HEK293 (cell line): ENCODE data around the gene FDX1.

Experiments used
- ATF2 ChIP-seq: fragments of 450-650 bp; formaldehyde crosslinking; IDR thresholded peaks from 2 replicates; pipeline ENCODE4 v1.5.1; 2016; ENCODE audit warnings: missing biosample characterization, missing genetic modification characterization, low read depth
- BCL11A ChIP-seq: fragments of 450-650 bp; formaldehyde crosslinking; IDR thresholded peaks from 2 replicates; pipeline ENCODE4 v1.5.1; 2016; ENCODE audit warnings: low read depth, missing biosample characterization, missing genetic modification characterization
- KLF9 ChIP-seq: fragments of 450-650 bp; formaldehyde crosslinking; IDR thresholded peaks from 2 replicates; pipeline ENCODE4 v1.5.1; 2016; ENCODE audit warnings: missing biosample characterization, missing genetic modification characterization, low read depth
- REST ChIP-seq: fragments of 450-650 bp; formaldehyde crosslinking; IDR thresholded peaks from 2 replicates; pipeline ENCODE4 v1.5.1; 2016; ENCODE audit warnings: missing biosample characterization, missing genetic modification characterization
- ZBTB20 ChIP-seq: fragments of 450-650 bp; formaldehyde crosslinking; IDR thresholded peaks from 2 replicates; pipeline ENCODE4 v1.5.1; 2016; ENCODE audit warnings: missing biosample characterization, missing genetic modification characterization
- ZIC2 ChIP-seq: fragments of 450-650 bp; formaldehyde crosslinking; IDR thresholded peaks from 2 replicates; pipeline ENCODE4 v1.5.1; 2016; ENCODE audit warnings: missing biosample characterization, missing genetic modification characterization
- ZNF2 ChIP-seq: fragments of 450-650 bp; formaldehyde crosslinking; IDR thresholded peaks from 2 replicates; pipeline ENCODE4 v1.5.1; 2016; ENCODE audit warnings: missing biosample characterization, missing genetic modification characterization
- ZNF416 ChIP-seq: fragments of 450-650 bp; formaldehyde crosslinking; IDR thresholded peaks from 2 replicates; pipeline ENCODE4 v1.5.1; 2016; ENCODE audit warnings: missing biosample characterization, missing genetic modification characterization
- TF ChIP-seq, protein P1 (sequence below): fragments of 450-650 bp; formaldehyde crosslinking; IDR thresholded peaks from 2 replicates; pipeline ENCODE4 v1.5.1; 2016; ENCODE audit warnings: missing biosample characterization, missing genetic modification characterization
- TF ChIP-seq, protein P2 (sequence below): fragments of 450-650 bp; formaldehyde crosslinking; optimal IDR thresholded peaks from 2 replicates; pipeline ENCODE3; 2016; ENCODE audit warnings: missing biosample characterization, mild to moderate bottlenecking, missing genetic modification characterization

- TF ChIP-seq, protein P1, sequence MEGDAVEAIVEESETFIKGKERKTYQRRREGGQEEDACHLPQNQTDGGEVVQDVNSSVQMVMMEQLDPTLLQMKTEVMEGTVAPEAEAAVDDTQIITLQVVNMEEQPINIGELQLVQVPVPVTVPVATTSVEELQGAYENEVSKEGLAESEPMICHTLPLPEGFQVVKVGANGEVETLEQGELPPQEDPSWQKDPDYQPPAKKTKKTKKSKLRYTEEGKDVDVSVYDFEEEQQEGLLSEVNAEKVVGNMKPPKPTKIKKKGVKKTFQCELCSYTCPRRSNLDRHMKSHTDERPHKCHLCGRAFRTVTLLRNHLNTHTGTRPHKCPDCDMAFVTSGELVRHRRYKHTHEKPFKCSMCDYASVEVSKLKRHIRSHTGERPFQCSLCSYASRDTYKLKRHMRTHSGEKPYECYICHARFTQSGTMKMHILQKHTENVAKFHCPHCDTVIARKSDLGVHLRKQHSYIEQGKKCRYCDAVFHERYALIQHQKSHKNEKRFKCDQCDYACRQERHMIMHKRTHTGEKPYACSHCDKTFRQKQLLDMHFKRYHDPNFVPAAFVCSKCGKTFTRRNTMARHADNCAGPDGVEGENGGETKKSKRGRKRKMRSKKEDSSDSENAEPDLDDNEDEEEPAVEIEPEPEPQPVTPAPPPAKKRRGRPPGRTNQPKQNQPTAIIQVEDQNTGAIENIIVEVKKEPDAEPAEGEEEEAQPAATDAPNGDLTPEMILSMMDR (tag by site-specific recombination): no peak
- TF ChIP-seq KLF9 (no peak), ATF2 (tag by site-specific recombination) (peak; percentile 89), BCL11A (tag by site-specific recombination) (no peak), ZNF2 (tag by site-specific recombination) (no peak), REST (no peak), ZBTB20 (tag by site-specific recombination) (peak; percentile 26; the same call in 1 of the 2 replicates), ZIC2 (tag by site-specific recombination) (peak; percentile 54), ZNF416 (tag by site-specific recombination) (no peak)
- TF ChIP-seq, protein P2, sequence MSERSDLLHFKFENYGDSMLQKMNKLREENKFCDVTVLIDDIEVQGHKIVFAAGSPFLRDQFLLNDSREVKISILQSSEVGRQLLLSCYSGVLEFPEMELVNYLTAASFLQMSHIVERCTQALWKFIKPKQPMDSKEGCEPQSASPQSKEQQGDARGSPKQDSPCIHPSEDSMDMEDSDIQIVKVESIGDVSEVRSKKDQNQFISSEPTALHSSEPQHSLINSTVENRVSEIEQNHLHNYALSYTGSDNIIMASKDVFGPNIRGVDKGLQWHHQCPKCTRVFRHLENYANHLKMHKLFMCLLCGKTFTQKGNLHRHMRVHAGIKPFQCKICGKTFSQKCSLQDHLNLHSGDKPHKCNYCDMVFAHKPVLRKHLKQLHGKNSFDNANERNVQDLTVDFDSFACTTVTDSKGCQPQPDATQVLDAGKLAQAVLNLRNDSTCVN (tag by site-specific recombination): no peak
Observed at GRCh38 chr11:110425751-110426545, 3.8 kb upstream of the FDX1 start.
